GM19463 (cell line): ENCODE measurements around the gene CDH12.
"Not testable (repeated sequence)": the region's sequence is repeated elsewhere in the genome, so short reads cannot be mapped to it uniquely, and the experiment has no call there.

Source experiments
- ATAC-seq: cut with Tn5 transposase; IDR thresholded peaks from one replicate; pipeline ENCODE4 v1.9.1; 2021; ENCODE audit warnings: mild to moderate bottlenecking, moderate library complexity; ENCODE audit not compliant: unreplicated experiment

The CDH12 gene

GRCh38 chr5:22577006-22577405 is 276.1 kb downstream of the CDH12 start:
- ATAC-seq, result no peak

- ATAC-seq, result no peak
These were observed 280.2 kb downstream of the CDH12 start for GRCh38 chr5:22572941-22573340.

GRCh38 chr5:22567983-22568382 is 285.2 kb downstream of the CDH12 start:
- no peak for ATAC-seq

- no peak for ATAC-seq
These were observed 293.0 kb downstream of the CDH12 start for GRCh38 chr5:22560147-22560546.

- no peak for ATAC-seq
These were observed 295.9 kb downstream of the CDH12 start for GRCh38 chr5:22557251-22557650.

GRCh38 chr5:22554475-22554874 is 298.7 kb downstream of the CDH12 start:
- ATAC-seq, result no peak

- ATAC-seq, result no peak
These were observed 303.1 kb downstream of the CDH12 start for GRCh38 chr5:22549876-22550671.

GRCh38 chr5:22542340-22542739 is 310.8 kb downstream of the CDH12 start:
- no peak for ATAC-seq

GRCh38 chr5:22541037-22541436 is 312.1 kb downstream of the CDH12 start:
- ATAC-seq, result no peak

GRCh38 chr5:22539762-22540161 is 313.4 kb downstream of the CDH12 start:
- ATAC-seq, result no peak

- no peak for ATAC-seq
These were observed 321.2 kb downstream of the CDH12 start for GRCh38 chr5:22531986-22532385.

GRCh38 chr5:22521521-22521920 is 331.6 kb downstream of the CDH12 start:
- no peak for ATAC-seq

GRCh38 chr5:22516497-22516896 is 336.6 kb downstream of the CDH12 start:
- not testable (repeated sequence) for ATAC-seq

GRCh38 chr5:22514231-22514630 is 338.9 kb downstream of the CDH12 start:
- no peak for ATAC-seq

- ATAC-seq, result no peak
These were observed 347.3 kb downstream of the CDH12 start for GRCh38 chr5:22505891-22506290.

- ATAC-seq, result no peak
These were observed 348.7 kb downstream of the CDH12 start for GRCh38 chr5:22504411-22504810.

GRCh38 chr5:22500556-22500955 is 352.6 kb downstream of the CDH12 start:
- ATAC-seq, result no peak

GRCh38 chr5:22496666-22497065 is 356.5 kb downstream of the CDH12 start:
- ATAC-seq, result no peak

GRCh38 chr5:22495016-22495720 is 358.0 kb downstream of the CDH12 start:
- ATAC-seq, result no peak

GRCh38 chr5:22488427-22488826 is 364.7 kb downstream of the CDH12 start:
- no peak for ATAC-seq

GRCh38 chr5:22480305-22480704 is 372.8 kb downstream of the CDH12 start:
- no peak for ATAC-seq

GRCh38 chr5:22473886-22474285 is 379.3 kb downstream of the CDH12 start:
- no peak for ATAC-seq
